GM12892 (cell line): Measurements from ENCODE around the gene P4HA2.

ENCODE experiments used
- POLR2A ChIP-seq: IDR thresholded peaks from 2 replicates; pipeline ENCODE4 v1.6.1; 2011; ENCODE audit warnings: low read depth, low read length, control low read depth
- POLR2AphosphoS5 ChIP-seq: IDR thresholded peaks from 2 replicates; pipeline ENCODE4 v1.6.1; 2011; ENCODE audit warnings: low read depth, low read length, control low read depth

DNA sequence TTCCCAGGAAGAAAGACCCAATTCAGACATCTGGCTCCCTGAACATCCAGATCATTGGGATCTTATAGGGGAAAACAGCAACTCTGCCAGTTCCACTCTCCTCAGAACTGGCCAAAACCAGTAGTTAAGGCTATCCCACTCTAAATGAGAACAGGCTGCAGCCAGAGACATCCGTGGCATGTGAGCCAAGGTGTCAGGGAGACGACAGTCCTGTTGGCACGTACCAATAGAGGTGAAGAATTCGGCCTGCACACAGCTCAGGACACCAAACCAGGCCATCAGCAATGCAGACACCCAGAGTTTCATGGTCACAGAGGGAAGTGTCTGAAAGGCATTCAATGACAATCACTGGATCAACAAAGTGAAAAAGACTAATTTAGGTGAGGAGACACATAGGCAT lies 9.3 kb downstream of the P4HA2 start:
- TF ChIP-seq POLR2AphosphoS5 (no peak), POLR2A (no peak)
